GM19372 (cell line): ENCODE results near the gene SRRD.
"Not testable (repeated sequence)": the region's sequence is repeated elsewhere in the genome, so short reads cannot be mapped to it uniquely, and the experiment has no call there.

Experiments used
- ATAC-seq: cut with Tn5 transposase; IDR thresholded peaks from one replicate; pipeline ENCODE4 v1.9.1; 2021; ENCODE audit warnings: mild to moderate bottlenecking, low read depth, moderate library complexity; ENCODE audit not compliant: unreplicated experiment

The SRRD gene

GRCh38 chr22:26483439-26484359 is at the start of gene SRRD, which contains the start of gene HPS4:
Gene SRRD (plus strand): TSS chr22:26483877. CDS start chr22:26483891, 14 bp downstream.
Gene HPS4 (minus strand): TSS chr22:26483783. CDS start chr22:26481762, 2,021 bp downstream.
- peak; percentile 73 for ATAC-seq

GRCh38 chr22:26435327-26436093 is 48.2 kb upstream of the SRRD start:
- ATAC-seq, result no peak

GRCh38 chr22:26436903-26437515 is 46.7 kb upstream of the SRRD start:
- no peak for ATAC-seq

- no peak for ATAC-seq
Observed at GRCh38 chr22:26437694-26438392, 45.8 kb upstream of the SRRD start.

GRCh38 chr22:26438776-26439175 is 44.9 kb upstream of the SRRD start:
- ATAC-seq, result not testable (repeated sequence)

- no peak for ATAC-seq
Observed at GRCh38 chr22:26439559-26439958, 44.1 kb upstream of the SRRD start.

GRCh38 chr22:26442086-26442756 is 41.5 kb upstream of the SRRD start:
- ATAC-seq, result no peak

- no peak for ATAC-seq
Observed at GRCh38 chr22:26443901-26444690, 39.6 kb upstream of the SRRD start.

GRCh38 chr22:26444777-26445176 is 38.9 kb upstream of the SRRD start:
- no peak for ATAC-seq

GRCh38 chr22:26445577-26446275 is 38.0 kb upstream of the SRRD start:
- no peak for ATAC-seq

GRCh38 chr22:26446808-26447515 is 36.7 kb upstream of the SRRD start:
- no peak for ATAC-seq

- no peak for ATAC-seq
Observed at GRCh38 chr22:26447584-26448329, 35.9 kb upstream of the SRRD start.

- ATAC-seq, result no peak
Observed at GRCh38 chr22:26448334-26448733, 35.3 kb upstream of the SRRD start.

GRCh38 chr22:26448941-26449340 is 34.7 kb upstream of the SRRD start:
- ATAC-seq, result no peak

GRCh38 chr22:26450453-26451185 is 33.1 kb upstream of the SRRD start:
- ATAC-seq, result no peak

GRCh38 chr22:26452236-26453016 is 31.3 kb upstream of the SRRD start:
- no peak for ATAC-seq
